ENCODE data around the gene FOXP1.

FOXP1 gene

DNA sequence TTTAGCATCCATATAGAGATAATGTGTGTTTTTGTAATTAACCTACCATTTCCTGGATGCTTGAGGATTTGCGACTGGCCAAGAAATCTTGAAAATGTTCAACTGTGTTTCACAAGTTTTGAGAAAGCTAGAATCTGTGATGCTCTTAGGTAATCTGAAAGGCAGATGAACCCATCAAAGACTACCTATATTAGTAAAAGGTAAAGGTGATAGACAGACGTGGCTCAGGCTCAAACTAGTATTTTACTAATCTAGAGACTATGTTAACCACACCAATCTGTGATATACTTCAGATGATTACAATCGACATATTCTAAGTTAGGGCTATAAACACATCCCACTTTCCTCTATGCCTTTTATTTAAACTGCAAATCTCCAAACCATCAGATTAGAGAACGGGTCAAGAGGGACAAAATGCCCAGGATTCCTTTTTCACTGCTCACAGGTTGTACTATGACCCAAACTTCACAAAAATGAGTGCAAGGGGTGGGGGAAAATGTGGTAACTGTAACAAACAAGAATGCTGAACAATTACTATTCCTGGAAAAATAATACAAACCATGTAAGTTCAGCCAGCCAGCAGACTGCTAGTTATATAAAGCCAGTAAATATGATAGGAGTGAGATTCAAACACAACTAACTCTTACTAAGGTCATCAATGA lies 295.1 kb downstream of the FOXP1 start:
- H3K4me3 ChIP-seq (ENCODE audit: low read length): no peak overlapping the region
- no peak for TF ChIP-seq ZNF274 (IDR thresholded peaks at IDR 0.05; ENCODE audit: low read depth, low read length)

DNA sequence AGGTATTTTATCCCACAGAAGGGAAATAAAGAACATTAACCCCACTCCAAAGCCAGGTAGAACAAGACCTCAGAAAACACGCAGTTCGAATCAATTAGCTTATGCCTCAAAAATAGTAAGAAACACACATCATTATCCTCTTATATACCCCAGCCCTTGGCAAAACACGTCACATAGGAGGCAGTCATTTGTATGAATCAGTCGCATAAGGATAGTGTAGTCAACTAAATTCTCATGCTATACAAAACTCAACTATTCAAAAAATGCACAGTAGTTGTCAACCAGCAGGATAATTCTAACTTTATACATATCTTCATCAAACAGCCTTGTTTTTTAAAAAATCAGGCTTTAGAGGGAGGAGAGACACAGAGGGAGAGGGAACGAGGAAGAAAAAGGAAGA lies 298.4 kb downstream of the FOXP1 start:
- no peak for TF ChIP-seq ZNF274 (IDR thresholded peaks at IDR 0.05; ENCODE audit: low read depth, low read length)
- H3K4me3 ChIP-seq (ENCODE audit: low read length): no peak overlapping the region

GRCh38 chr3:71282976-71283375 lies 300.6 kb downstream of the FOXP1 start:
- no peak overlapping the region for H3K4me3 ChIP-seq (ENCODE audit: low read length)
- no peak for TF ChIP-seq ZNF274 (IDR thresholded peaks at IDR 0.05; ENCODE audit: low read depth, low read length)

DNA sequence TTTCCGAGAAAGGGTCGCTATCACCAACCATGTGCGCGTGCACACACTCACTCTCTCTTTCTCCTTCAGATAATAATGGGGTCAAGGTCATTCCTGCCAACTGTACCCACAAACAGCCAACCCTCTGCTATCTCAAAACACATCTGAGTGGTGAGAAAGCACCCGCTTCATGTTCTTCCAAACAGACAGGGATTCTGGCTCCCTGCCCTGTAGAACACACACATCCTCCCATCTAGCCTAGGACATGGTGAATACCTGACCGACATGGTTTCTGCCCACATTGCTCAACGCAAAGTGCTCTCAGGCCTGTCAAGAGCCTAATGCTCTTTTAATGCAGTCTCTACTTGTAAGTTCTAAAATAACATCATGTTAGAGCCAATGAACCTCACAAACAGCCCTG lies 302.2 kb downstream of the FOXP1 start:
- TF ChIP-seq ZNF274 (IDR thresholded peaks at IDR 0.05; ENCODE audit: low read depth, low read length): no peak
- no peak overlapping the region for H3K4me3 ChIP-seq (ENCODE audit: low read length)

DNA sequence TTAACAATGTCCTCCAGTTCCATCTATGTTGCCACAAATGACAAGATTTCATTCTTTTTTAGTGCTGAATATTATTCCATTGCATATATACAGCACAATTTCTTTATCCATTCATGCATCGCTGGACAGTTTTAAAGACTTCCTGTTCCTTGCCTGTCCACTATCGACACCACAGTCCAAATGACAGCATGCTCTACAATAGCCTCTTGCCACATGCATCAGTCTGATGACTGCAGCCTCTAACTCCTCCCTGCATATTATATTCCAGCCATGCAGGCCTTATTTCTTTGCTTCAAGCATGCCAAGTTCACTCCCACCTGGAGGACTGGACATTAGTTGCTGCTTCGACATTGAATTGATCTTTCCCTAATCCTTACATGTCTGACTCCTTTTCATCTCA lies 306.2 kb downstream of the FOXP1 start:
- H3K4me3 ChIP-seq (ENCODE audit: low read length): no peak overlapping the region
- TF ChIP-seq ZNF274 (IDR thresholded peaks at IDR 0.05; ENCODE audit: low read depth, low read length): no peak

- no peak for TF ChIP-seq ZNF274 (IDR thresholded peaks at IDR 0.05; ENCODE audit: low read depth, low read length)
- no peak overlapping the region for H3K4me3 ChIP-seq (ENCODE audit: low read length)
Measured at GRCh38 chr3:71276531-71276930, 307.0 kb downstream of the FOXP1 start.

DNA sequence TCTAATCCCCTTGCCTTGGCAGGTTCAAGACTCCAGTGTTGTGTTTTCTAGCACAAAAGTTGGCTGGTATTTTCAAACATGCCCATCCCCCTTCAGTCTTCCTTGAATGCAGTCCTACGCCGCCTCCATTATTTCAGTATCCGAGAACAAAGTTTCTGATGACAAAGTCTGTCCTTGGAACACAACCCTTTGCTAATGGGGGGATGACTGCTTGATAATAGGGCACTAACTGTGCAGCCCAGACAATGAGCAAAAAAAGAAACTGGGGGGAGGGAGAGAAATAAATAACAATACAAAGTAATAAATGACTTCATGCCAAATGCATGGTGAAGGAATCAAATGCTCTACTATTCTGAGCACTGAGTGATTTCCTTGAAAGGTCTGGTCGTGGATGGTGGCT lies 310.1 kb downstream of the FOXP1 start:
- no peak overlapping the region for H3K4me3 ChIP-seq (ENCODE audit: low read length)
- no peak for TF ChIP-seq ZNF274 (IDR thresholded peaks at IDR 0.05; ENCODE audit: low read depth, low read length)

DNA sequence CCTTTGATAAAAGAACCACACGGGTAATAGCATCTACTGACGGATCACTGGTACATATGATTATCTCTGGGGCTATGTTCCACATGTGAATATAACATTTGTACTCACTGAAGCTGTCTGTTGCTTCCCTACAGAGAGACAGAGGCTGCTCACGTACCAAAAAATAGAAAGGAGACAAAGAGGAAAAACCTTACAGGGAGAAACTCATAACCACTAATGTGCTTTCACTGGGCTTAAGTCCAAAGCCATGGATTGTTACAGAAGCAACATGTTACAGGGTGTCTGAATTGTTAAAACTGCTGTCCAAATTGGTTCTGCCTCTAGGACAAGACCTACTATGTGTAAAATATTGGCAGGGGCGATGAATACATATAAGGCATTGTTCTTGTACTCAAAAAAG lies 311.9 kb downstream of the FOXP1 start:
- no peak for TF ChIP-seq ZNF274 (IDR thresholded peaks at IDR 0.05; ENCODE audit: low read depth, low read length)
- no peak overlapping the region for H3K4me3 ChIP-seq (ENCODE audit: low read length)

GRCh38 chr3:71269906-71270305 lies 313.6 kb downstream of the FOXP1 start:
- no peak overlapping the region for H3K4me3 ChIP-seq (ENCODE audit: low read length)
- no peak for TF ChIP-seq ZNF274 (IDR thresholded peaks at IDR 0.05; ENCODE audit: low read depth, low read length)

DNA sequence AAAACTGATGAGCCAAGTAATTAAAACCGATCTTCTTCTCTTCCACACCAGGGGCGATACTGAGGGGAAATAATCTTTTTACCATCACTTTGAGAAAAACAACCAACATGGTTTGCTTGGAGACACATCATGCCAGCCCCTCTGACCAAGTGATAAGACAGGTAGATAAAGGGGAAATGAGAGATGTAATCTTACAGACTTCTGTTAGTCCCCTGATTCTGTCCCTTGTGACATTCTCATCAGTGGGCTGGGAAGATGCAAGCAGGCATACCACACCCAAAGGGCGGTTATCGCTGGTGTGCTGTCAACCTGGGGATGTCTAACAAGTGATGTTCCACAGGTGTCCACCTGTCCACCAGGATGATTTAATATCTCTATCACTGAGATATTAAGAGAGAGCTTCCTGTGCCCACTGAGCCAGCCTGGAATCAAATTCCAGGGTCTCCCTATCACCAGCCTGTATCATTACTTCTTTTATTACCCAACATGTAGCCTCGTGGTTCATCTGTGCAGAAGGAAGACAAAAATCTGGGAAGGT lies 315.0 kb downstream of the FOXP1 start:
- TF ChIP-seq ZNF274 (IDR thresholded peaks at IDR 0.05; ENCODE audit: low read depth, low read length): no peak
- no peak overlapping the region for H3K4me3 ChIP-seq (ENCODE audit: low read length)

GRCh38 chr3:71266875-71267274 lies 316.7 kb downstream of the FOXP1 start:
- no peak for TF ChIP-seq ZNF274 (IDR thresholded peaks at IDR 0.05; ENCODE audit: low read depth, low read length)
- H3K4me3 ChIP-seq (ENCODE audit: low read length): no peak overlapping the region

GRCh38 chr3:71265365-71265915 lies 318.1 kb downstream of the FOXP1 start:
- no peak overlapping the region for H3K4me3 ChIP-seq (ENCODE audit: low read length)
- TF ChIP-seq ZNF274 (IDR thresholded peaks at IDR 0.05; ENCODE audit: low read depth, low read length): no peak

DNA sequence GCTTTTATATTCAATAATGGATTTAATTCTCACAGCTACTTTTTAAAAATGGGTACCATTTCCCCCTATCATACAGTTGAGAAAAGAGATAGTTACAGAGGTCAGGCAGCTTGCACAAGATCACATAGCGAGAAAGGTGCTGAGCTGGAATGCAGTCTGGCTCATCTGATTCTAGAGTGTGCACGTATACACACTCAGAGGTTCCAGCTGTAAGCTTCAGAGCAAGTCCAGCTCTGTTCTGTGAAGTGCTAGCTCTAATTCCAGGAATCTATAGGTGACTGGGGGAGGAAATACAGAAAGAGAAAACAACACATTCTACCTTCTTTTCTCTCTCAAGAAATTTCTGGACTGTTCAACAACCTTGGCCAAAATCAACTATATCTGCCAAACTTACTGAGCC lies 318.7 kb downstream of the FOXP1 start:
- no peak overlapping the region for H3K4me3 ChIP-seq (ENCODE audit: low read length)
- no peak for TF ChIP-seq ZNF274 (IDR thresholded peaks at IDR 0.05; ENCODE audit: low read depth, low read length)

- no peak overlapping the region for H3K4me3 ChIP-seq (ENCODE audit: low read length)
- TF ChIP-seq ZNF274 (IDR thresholded peaks at IDR 0.05; ENCODE audit: low read depth, low read length): no peak
Measured at GRCh38 chr3:71262364-71263265, 320.9 kb downstream of the FOXP1 start.

DNA sequence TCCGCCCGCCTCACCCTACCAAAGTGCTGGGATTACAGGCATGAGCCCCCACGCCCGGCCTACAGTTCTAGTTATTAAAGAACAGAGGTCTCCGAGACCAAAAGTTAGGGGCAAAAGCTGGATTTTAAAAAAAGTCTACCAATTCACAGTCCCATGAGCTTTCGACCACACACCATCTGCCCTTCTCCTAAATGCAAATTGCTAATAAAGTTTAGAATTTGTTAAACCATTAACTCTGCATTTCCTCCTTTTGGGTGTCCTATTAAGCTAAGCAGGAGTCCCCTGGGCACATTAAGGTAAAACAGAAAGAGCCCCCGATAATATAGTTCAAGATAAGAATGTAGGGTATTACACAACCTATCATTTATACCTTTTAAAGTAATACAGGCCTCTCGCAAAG lies 322.7 kb downstream of the FOXP1 start:
- TF ChIP-seq ZNF274 (IDR thresholded peaks at IDR 0.05; ENCODE audit: low read depth, low read length): no peak

More for the DNA sequence above, 322.7 kb downstream of the FOXP1 start:
- no peak overlapping the region for H3K4me3 ChIP-seq (ENCODE audit: low read length)
